OCI-LY7 (cell line): ENCODE results near the gene HDAC9.

Experiments used
- CTCF ChIP-seq: fragments of 200-600 bp; sonication (generic); conservative IDR thresholded peaks from 2 replicates; pipeline ENCODE4 v1.5.1; 2014; ENCODE audit warnings: mild to moderate bottlenecking, antibody characterized with exemption, low read length, moderate library complexity, mixed read lengths
- EZH2phosphoT487 ChIP-seq: fragments of 200-600 bp; sonication (generic); IDR thresholded peaks from 2 replicates; pipeline ENCODE4 v1.6.1; 2018; ENCODE audit warnings: low read depth, borderline replicate concordance, mild to moderate bottlenecking, mixed run types, antibody characterized with exemption, low read length, moderate library complexity, mixed read lengths

DNA sequence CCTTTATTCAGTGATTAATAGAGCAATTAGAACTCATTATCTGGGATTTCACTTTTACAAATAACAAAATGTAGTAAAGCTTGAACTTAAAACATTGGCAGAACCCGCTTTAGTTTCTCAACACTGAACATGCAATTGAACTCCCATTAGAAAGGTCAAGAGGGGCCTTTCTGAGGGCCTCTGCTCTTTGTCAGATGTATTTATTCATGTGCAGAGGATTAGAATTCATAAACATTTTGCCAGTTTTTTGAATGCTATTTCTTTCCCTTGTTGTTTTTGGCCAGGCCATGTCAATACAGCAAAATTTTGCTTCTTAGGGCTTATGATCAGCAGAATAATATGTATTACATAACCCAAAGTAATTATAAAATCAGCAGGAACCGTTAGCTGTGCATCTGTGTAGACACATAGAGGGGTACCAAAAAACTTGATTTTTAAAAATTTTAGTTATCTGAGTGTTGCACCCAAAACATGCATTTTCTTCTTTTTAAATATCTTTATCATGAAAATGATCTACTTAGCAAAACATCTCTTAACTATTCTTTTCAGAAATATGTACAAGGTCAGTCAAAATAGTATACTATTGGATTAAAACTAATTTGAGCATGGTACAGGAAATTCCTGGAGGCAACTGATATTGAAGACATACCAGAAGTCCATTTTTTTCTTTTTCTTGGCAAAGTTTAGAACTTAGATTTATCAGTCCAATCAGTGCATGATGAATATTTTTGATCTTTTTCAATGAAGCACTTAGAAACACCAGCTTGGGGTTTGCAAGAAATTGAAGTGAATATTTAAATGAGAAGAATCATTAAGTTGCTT lies 444.4 kb downstream of the HDAC9 start:
- TF ChIP-seq CTCF (no peak), EZH2phosphoT487 (no peak)
